Endothelial cell of umbilical vein (primary cell): ENCODE measurements around the gene SDC4.

Experiments used
- CTCF ChIP-seq, 2 donors: IDR thresholded peaks; 1 replicate in 1 of 2; 2 replicates in 1 of 2; pipeline ENCODE4 v1.5.1; 2011; ENCODE audit warnings: low read length in 2 of 2, mild to moderate bottlenecking in 2 of 2, moderate library complexity in 2 of 2, control low read depth in 1 of 2, inconsistent platforms in 1 of 2, low read depth in 1 of 2; ENCODE audit not compliant: insufficient read depth in 1 of 2; ENCODE audit errors: extremely low read depth in 1 of 2
- MAX ChIP-seq: IDR thresholded peaks from 2 replicates; pipeline ENCODE4 v1.6.1; 2011; ENCODE audit not compliant: insufficient read depth, insufficient read length

- TF ChIP-seq MAX, result no peak
- no peak for TF ChIP-seq CTCF (IDR thresholded peaks at IDR 0.05; ENCODE audit: extremely low read depth in 1 of 2, insufficient read depth in 1 of 2, low read depth in 1 of 2, low read length in 2 of 2)
Observed at GRCh38 chr20:45299786-45300185, 48.4 kb downstream of the SDC4 start.
